ENCODE results near the gene HSD17B12. TPM values are rescaled to one million over a fixed set of nuclear protein-coding genes. Genes with fewer than 3 reads are reported as not detected.

Gene HSD17B12
- total and polyA plus RNA-seq, 2 donors (not counting 3 experiments of a cell fraction or from before 2014, with no cell fraction given), result 41.5 to 96.5 TPM

DNA sequence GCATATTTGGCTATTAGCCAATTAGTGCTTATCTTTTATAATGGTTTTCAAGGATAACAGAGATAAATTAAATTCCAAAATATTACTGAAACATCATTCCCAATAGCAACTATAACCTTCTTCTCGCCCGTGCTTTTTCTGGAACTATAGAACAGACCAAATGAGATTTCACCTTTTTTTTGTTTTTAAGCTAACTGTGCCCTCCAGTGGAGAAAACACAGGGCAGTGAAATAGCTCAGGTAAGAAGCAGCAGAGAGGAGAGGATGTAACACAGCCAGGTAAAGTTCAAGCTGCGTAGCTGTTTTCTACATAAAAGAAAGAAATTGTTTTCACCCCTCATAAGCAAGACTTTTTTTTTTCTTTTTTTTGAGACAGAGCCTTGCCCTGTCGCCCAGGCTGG lies 28.2 kb downstream of the HSD17B12 start:
- no peak for TF ChIP-seq FOS (IDR thresholded peaks at IDR 0.05; ENCODE audit: borderline replicate concordance, insufficient read depth, low read length)
- TF ChIP-seq, protein P1, sequence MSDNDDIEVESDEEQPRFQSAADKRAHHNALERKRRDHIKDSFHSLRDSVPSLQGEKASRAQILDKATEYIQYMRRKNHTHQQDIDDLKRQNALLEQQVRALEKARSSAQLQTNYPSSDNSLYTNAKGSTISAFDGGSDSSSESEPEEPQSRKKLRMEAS (IDR thresholded peaks at IDR 0.05; ENCODE audit: insufficient read depth, insufficient read length), result no peak
- no peak for TF ChIP-seq POLR2A (IDR thresholded peaks at IDR 0.05; ENCODE audit: low read depth, low read length)
- TF ChIP-seq, protein P2, sequence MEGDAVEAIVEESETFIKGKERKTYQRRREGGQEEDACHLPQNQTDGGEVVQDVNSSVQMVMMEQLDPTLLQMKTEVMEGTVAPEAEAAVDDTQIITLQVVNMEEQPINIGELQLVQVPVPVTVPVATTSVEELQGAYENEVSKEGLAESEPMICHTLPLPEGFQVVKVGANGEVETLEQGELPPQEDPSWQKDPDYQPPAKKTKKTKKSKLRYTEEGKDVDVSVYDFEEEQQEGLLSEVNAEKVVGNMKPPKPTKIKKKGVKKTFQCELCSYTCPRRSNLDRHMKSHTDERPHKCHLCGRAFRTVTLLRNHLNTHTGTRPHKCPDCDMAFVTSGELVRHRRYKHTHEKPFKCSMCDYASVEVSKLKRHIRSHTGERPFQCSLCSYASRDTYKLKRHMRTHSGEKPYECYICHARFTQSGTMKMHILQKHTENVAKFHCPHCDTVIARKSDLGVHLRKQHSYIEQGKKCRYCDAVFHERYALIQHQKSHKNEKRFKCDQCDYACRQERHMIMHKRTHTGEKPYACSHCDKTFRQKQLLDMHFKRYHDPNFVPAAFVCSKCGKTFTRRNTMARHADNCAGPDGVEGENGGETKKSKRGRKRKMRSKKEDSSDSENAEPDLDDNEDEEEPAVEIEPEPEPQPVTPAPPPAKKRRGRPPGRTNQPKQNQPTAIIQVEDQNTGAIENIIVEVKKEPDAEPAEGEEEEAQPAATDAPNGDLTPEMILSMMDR (IDR thresholded peaks at IDR 0.05; ENCODE audit: extremely low read depth in 1 of 2, insufficient read depth in 1 of 2, low read depth in 1 of 2, low read length in 2 of 2), result peak in 1 of 2 donors; percentile 28
- DNase-seq (ENCODE audit: low read depth, low spot score) (peak; percentile 24), FAIRE-seq (no peak)
- no peak overlapping the region for H3K9ac ChIP-seq (replicated peaks; ENCODE audit: extremely low read depth, insufficient read depth, low read length)
- H3K36me3 ChIP-seq (ENCODE audit: control insufficient read depth in 2 of 2, extremely low read depth in 1 of 2, insufficient read depth in 2 of 2, low read length in 2 of 2), result no peaks in the 10 kb centered on the region
- intact Hi-C loops (cut with micrococcal nuclease) (no loop called here), dilution Hi-C loops (cut with MboI; ENCODE audit: extremely low pct_ligation_motif_present, low sequenced_read_pairs) (no loop called here)
- no peak overlapping the region for H3K4me3 ChIP-seq (replicated peaks in 1 of 3; ENCODE audit: insufficient read depth in 1 of 3, low read depth in 1 of 3, low read length in 3 of 3)
- ChIA-PET CTCF (interaction anchor here (0.7 to 1.7 kb wide), 14 partner anchors 22 to 290 kb away, joined by 3 to 10 read pairs (median 4); partner anchors contain the start of gene HSD17B12), POLR2A (interaction anchor here (0.6 kb wide), 1 partner anchor 653 kb away, joined by 4 read pairs; no protein-coding TSS in a partner anchor)
- H3K9me1 ChIP-seq (replicated peaks; ENCODE audit: control insufficient read depth, extremely low read depth, insufficient read depth, low read length), result no peaks in the 10 kb centered on the region
- no peaks in the 10 kb centered on the region for H3K4me1 ChIP-seq (ENCODE audit: control insufficient read depth, extremely low read depth, insufficient read depth, low read length)
- H4K20me1 ChIP-seq (replicated peaks; ENCODE audit: control insufficient read depth, extremely low read depth, insufficient read depth, low read length), result peaks cover 4% of the 10 kb centered on the region
- no TSS peak for BruUV-seq (replicated peaks)
- H3K79me2 ChIP-seq (ENCODE audit: control insufficient read depth, insufficient read depth, low read length), result peaks cover 53% of the 10 kb centered on the region
- H3K27me3 ChIP-seq (ENCODE audit: control insufficient read depth in 2 of 2, insufficient read depth in 2 of 2, low read length in 2 of 2), result no peaks in the 10 kb centered on the region
- no peak overlapping the region for H3K4me2 ChIP-seq (ENCODE audit: insufficient read depth, low read length)
- no peak overlapping the region for H2AFZ ChIP-seq (ENCODE audit: low read depth, low read length)
- no peak overlapping the region for H3K27ac ChIP-seq (ENCODE audit: insufficient read depth, low read depth, low read length)
- no peaks in the 10 kb centered on the region for H3K9me3 ChIP-seq (replicated peaks; ENCODE audit: control insufficient read depth, insufficient read depth, low read length)

DNA sequence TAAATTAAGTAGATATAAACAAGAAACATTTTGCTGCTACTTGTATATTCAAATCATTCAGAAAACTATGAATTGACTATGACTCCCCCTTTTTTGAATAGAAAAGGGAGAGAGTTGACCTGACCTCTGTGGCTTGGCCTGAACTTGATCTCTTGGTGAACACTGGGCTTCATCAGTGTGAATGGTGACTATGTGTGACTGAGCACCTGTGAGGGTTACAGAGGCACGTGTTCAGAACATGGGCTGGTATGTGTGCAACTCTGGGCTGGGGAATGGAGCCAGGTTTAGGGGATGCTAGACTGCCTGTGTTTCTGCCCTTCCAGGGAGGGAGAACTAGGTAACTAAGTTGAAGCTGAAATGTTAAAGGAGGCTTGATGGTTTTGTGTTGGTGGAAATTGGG lies 29.2 kb downstream of the HSD17B12 start:
- TF ChIP-seq JUN (IDR thresholded peaks at IDR 0.05; ENCODE audit: borderline replicate concordance, insufficient read depth, insufficient read length, low read depth) (no peak), POLR2A (IDR thresholded peaks at IDR 0.05; ENCODE audit: low read depth, low read length) (no peak), POLR2AphosphoS5 (IDR thresholded peaks at IDR 0.05; ENCODE audit: insufficient read depth, low read depth, low read length) (no peak), EZH2 (IDR thresholded peaks at IDR 0.05; ENCODE audit: borderline replicate concordance, low read depth, low read length, severe bottlenecking) (no peak), MYC (IDR thresholded peaks at IDR 0.05; ENCODE audit: low read depth, low read length) (no peak), GATA2 (IDR thresholded peaks at IDR 0.05; ENCODE audit: insufficient read depth, insufficient read length, low read depth, low read length) (no peak), FOS (IDR thresholded peaks at IDR 0.05; ENCODE audit: borderline replicate concordance, insufficient read depth, low read length) (no peak)
- TF ChIP-seq, protein P2 (IDR thresholded peaks at IDR 0.05; ENCODE audit: extremely low read depth in 1 of 2, insufficient read depth in 1 of 2, low read depth in 1 of 2, low read length in 2 of 2), result no peak
- TF ChIP-seq, protein P1 (IDR thresholded peaks at IDR 0.05; ENCODE audit: insufficient read depth, insufficient read length), result no peak
- ChIA-PET POLR2A (no interaction called here), CTCF (no interaction called here)
- H2AFZ ChIP-seq (ENCODE audit: low read depth, low read length), result no peak overlapping the region
- BruUV-seq (replicated peaks), result no TSS peak
- no peak overlapping the region for H3K27ac ChIP-seq (ENCODE audit: insufficient read depth, low read depth, low read length)
- no peaks in the 10 kb centered on the region for H3K9me1 ChIP-seq (replicated peaks; ENCODE audit: control insufficient read depth, extremely low read depth, insufficient read depth, low read length)
- no peaks in the 10 kb centered on the region for H3K9me3 ChIP-seq (replicated peaks; ENCODE audit: control insufficient read depth, insufficient read depth, low read length)
- no peak overlapping the region for H3K9ac ChIP-seq (replicated peaks; ENCODE audit: extremely low read depth, insufficient read depth, low read length)
- intact Hi-C loops (cut with micrococcal nuclease), result no loop called here
- peaks cover 4% of the 10 kb centered on the region for H4K20me1 ChIP-seq (replicated peaks; ENCODE audit: control insufficient read depth, extremely low read depth, insufficient read depth, low read length)
- no peaks in the 10 kb centered on the region for H3K36me3 ChIP-seq (ENCODE audit: control insufficient read depth in 2 of 2, extremely low read depth in 1 of 2, insufficient read depth in 2 of 2, low read length in 2 of 2)
- DNase-seq (ENCODE audit: low read depth, low spot score) (no peak), FAIRE-seq (no peak)
- no peak overlapping the region for H3K4me2 ChIP-seq (ENCODE audit: insufficient read depth, low read length)
- H3K4me3 ChIP-seq (replicated peaks in 1 of 3; ENCODE audit: insufficient read depth in 1 of 3, low read depth in 1 of 3, low read length in 3 of 3), result no peak overlapping the region
- dilution Hi-C loops (cut with MboI; ENCODE audit: extremely low pct_ligation_motif_present, low sequenced_read_pairs), result no loop called here
- H3K27me3 ChIP-seq (ENCODE audit: control insufficient read depth in 2 of 2, insufficient read depth in 2 of 2, low read length in 2 of 2), result no peaks in the 10 kb centered on the region
- peaks cover 44% of the 10 kb centered on the region for H3K79me2 ChIP-seq (ENCODE audit: control insufficient read depth, insufficient read depth, low read length)
- no peaks in the 10 kb centered on the region for H3K4me1 ChIP-seq (ENCODE audit: control insufficient read depth, extremely low read depth, insufficient read depth, low read length)

All from endothelial cell of umbilical vein (primary cell).